ENCODE data around the gene PCBP3.

PCBP3 gene

GRCh38 chr21:45859762-45860357, 216.3 kb downstream of the PCBP3 start:
- in situ Hi-C loops (cut with MboI; ENCODE audit: low pct_unique_long_range_greater_than_20kb, low sequenced_read_pairs): no loop called here
- no peak for DNase-seq

- in situ Hi-C loops (cut with MboI; ENCODE audit: low pct_unique_long_range_greater_than_20kb, low sequenced_read_pairs): no loop called here
- DNase-seq: no peak
Observed at GRCh38 chr21:45860493-45861155, 217.1 kb downstream of the PCBP3 start.

GRCh38 chr21:45861156-45861870, 217.8 kb downstream of the PCBP3 start:
- DNase-seq: no peak
- in situ Hi-C loops (cut with MboI; ENCODE audit: low pct_unique_long_range_greater_than_20kb, low sequenced_read_pairs): no loop called here

- no peak for DNase-seq
- in situ Hi-C loops (cut with MboI; ENCODE audit: low pct_unique_long_range_greater_than_20kb, low sequenced_read_pairs): no loop called here
Observed at GRCh38 chr21:45862543-45863207, 219.2 kb downstream of the PCBP3 start.

- no peak for DNase-seq
- in situ Hi-C loops (cut with MboI; ENCODE audit: low pct_unique_long_range_greater_than_20kb, low sequenced_read_pairs): no loop called here
Observed at GRCh38 chr21:45863267-45863666, 219.7 kb downstream of the PCBP3 start.

- in situ Hi-C loops (cut with MboI; ENCODE audit: low pct_unique_long_range_greater_than_20kb, low sequenced_read_pairs): no loop called here
- no peak for DNase-seq
Observed at GRCh38 chr21:45863751-45864150, 220.2 kb downstream of the PCBP3 start.

GRCh38 chr21:45864436-45864835, 220.9 kb downstream of the PCBP3 start:
- in situ Hi-C loops (cut with MboI; ENCODE audit: low pct_unique_long_range_greater_than_20kb, low sequenced_read_pairs): no loop called here
- DNase-seq: no peak

- in situ Hi-C loops (cut with MboI; ENCODE audit: low pct_unique_long_range_greater_than_20kb, low sequenced_read_pairs): no loop called here
Observed at GRCh38 chr21:45865106-45865835, 221.7 kb downstream of the PCBP3 start.

GRCh38 chr21:45866551-45866950, 223.0 kb downstream of the PCBP3 start:
- in situ Hi-C loops (cut with MboI; ENCODE audit: low pct_unique_long_range_greater_than_20kb, low sequenced_read_pairs): no loop called here

More at GRCh38 chr21:45865106-45865835, 221.7 kb downstream of the PCBP3 start:
- DNase-seq: no peak

GRCh38 chr21:45867041-45867666, 223.6 kb downstream of the PCBP3 start:
- DNase-seq: no peak
- in situ Hi-C loops (cut with MboI; ENCODE audit: low pct_unique_long_range_greater_than_20kb, low sequenced_read_pairs): no loop called here

More at GRCh38 chr21:45866551-45866950, 223.0 kb downstream of the PCBP3 start:
- DNase-seq: no peak

GRCh38 chr21:45867671-45868081, 224.2 kb downstream of the PCBP3 start:
- in situ Hi-C loops (cut with MboI; ENCODE audit: low pct_unique_long_range_greater_than_20kb, low sequenced_read_pairs): no loop called here
- no peak for DNase-seq

GRCh38 chr21:45868086-45868485, 224.6 kb downstream of the PCBP3 start:
- no peak for DNase-seq

GRCh38 chr21:45868488-45868887, 225.0 kb downstream of the PCBP3 start:
- no peak for DNase-seq
- in situ Hi-C loops (cut with MboI; ENCODE audit: low pct_unique_long_range_greater_than_20kb, low sequenced_read_pairs): no loop called here

More at GRCh38 chr21:45868086-45868485, 224.6 kb downstream of the PCBP3 start:
- in situ Hi-C loops (cut with MboI; ENCODE audit: low pct_unique_long_range_greater_than_20kb, low sequenced_read_pairs): no loop called here

GRCh38 chr21:45869121-45870007, 225.8 kb downstream of the PCBP3 start:
- DNase-seq: no peak
- in situ Hi-C loops (cut with MboI; ENCODE audit: low pct_unique_long_range_greater_than_20kb, low sequenced_read_pairs): no loop called here

- in situ Hi-C loops (cut with MboI; ENCODE audit: low pct_unique_long_range_greater_than_20kb, low sequenced_read_pairs): no loop called here
- DNase-seq: no peak
Observed at GRCh38 chr21:45870421-45870820, 226.9 kb downstream of the PCBP3 start.

- DNase-seq: no peak
- in situ Hi-C loops (cut with MboI; ENCODE audit: low pct_unique_long_range_greater_than_20kb, low sequenced_read_pairs): no loop called here
Observed at GRCh38 chr21:45870851-45871615, 227.5 kb downstream of the PCBP3 start.

GRCh38 chr21:45871616-45872236, 228.2 kb downstream of the PCBP3 start:
- no peak for DNase-seq
- in situ Hi-C loops (cut with MboI; ENCODE audit: low pct_unique_long_range_greater_than_20kb, low sequenced_read_pairs): no loop called here

Measured in KBM-7 (cell line).